Esophagus squamous epithelium (tissue), 5 donors: ENCODE results near the gene AGBL1. TPM values are rescaled to one million over a fixed set of nuclear protein-coding genes. Genes with fewer than 3 reads are reported as not detected.

Experiments used
- DNase-seq: peaks from one replicate; lab custom pipeline; 2025; lab: John Stamatoyannopoulos, UW
- H3K27ac ChIP-seq, 4 donors: fragments of 200-600 bp; sonication (generic); one replicate each; pipeline ENCODE4 v1.5.1; 2016 to 2019; ENCODE audit warnings: mild to moderate bottlenecking in 1 of 4
- H3K27me3 ChIP-seq, 4 donors: fragments of 200-600 bp; sonication (generic); 1 replicate in 3 of 4; 2 replicates in 1 of 4; pipeline versions ENCODE4 v1.5.1 to v1.6.0; 2017 to 2021; ENCODE audit warnings: antibody characterized with exemption in 1 of 4
- H3K36me3 ChIP-seq, 3 donors: fragments of 200-600 bp; sonication (generic); one replicate each; pipeline ENCODE4 v1.5.1; 2016 to 2019
- H3K4me1 ChIP-seq, 3 donors: fragments of 200-600 bp; sonication (generic); one replicate each; pipeline ENCODE4 v1.5.1; 2017 to 2019
- H3K4me3 ChIP-seq, 4 donors: fragments of 200-600 bp; sonication (generic); 1 replicate in 3 of 4; 2 replicates in 1 of 4; pipeline ENCODE4 v1.5.1; 2016 to 2019; ENCODE audit warnings: mild to moderate bottlenecking in 2 of 4, moderate library complexity in 1 of 4
- H3K9me3 ChIP-seq, 3 donors: fragments of 200-600 bp; sonication (generic); one replicate each; pipeline ENCODE4 v1.5.1; 2016 to 2019
- CTCF ChIP-seq, 6 experiments: fragments of 450-650 bp in 4 of 6; fragments of 200-600 bp in 2 of 6; sonication (generic) in 2 of 6; IDR thresholded peaks; one replicate each; pipeline ENCODE4 v1.5.1; 2016 to 2019; ENCODE audit warnings: antibody characterized with exemption in 6 of 6, mild to moderate bottlenecking in 4 of 6, moderate library complexity in 4 of 6
- POLR2A ChIP-seq, 4 donors: fragments of 450-650 bp; IDR thresholded peaks; one replicate each; pipeline ENCODE4 v1.6.1; 2017; ENCODE audit warnings: antibody characterized with exemption in 4 of 4, mild to moderate bottlenecking in 4 of 4, moderate library complexity in 3 of 4
- WGBS, 2 donors: methylation state at CpG; one replicate each; pipeline ENCODE4 v1.1.5; 2018; 5-methylcytosine and 5-hydroxymethylcytosine counted together
- intact Hi-C: fragments of 100-400 bp; cut with DNase I; formaldehyde crosslinking; loops from one replicate; pipeline ENCODE4 v1.15.0; 2022
- total RNA-seq, 4 donors: library from RNA; depleted of rRNA; stranded (reverse); fragments of >200 nt; gene quantifications; one replicate each; pipeline ENCODE4 v1.1.0, GENCODE V29; 2016
- donor health status: DM: yes; HTN: yes; CAD: no.

AGBL1 gene
- total RNA-seq, 4 donors from 2014 or later = 0.11 to 0.21 (median 0.19) TPM; not detected in 1

GRCh38 chr15:86849136-86849535 lies 769.5 kb downstream of the AGBL1 start:
- WGBS, 2 donors = 81 to 92% methylated on average over 4 to 5 of the region's 5 CpGs
- no peaks in the 10 kb centered on the region for H3K4me1 ChIP-seq
- H3K36me3 ChIP-seq = no peaks in the 10 kb centered on the region
- H3K27ac ChIP-seq = no peak overlapping the region
- no peaks in the 10 kb centered on the region for H3K27me3 ChIP-seq
- TF ChIP-seq CTCF (IDR thresholded peaks at IDR 0.05) (no peak), POLR2A (IDR thresholded peaks at IDR 0.05) (no peak)
- H3K9me3 ChIP-seq = no peaks in the 10 kb centered on the region
- no peak for DNase-seq
- intact Hi-C loops = no loop called here
- no peak overlapping the region for H3K4me3 ChIP-seq

- Histone ChIP-seq H3K36me3 (no peaks in the 10 kb centered on the region), H3K27ac (no peak overlapping the region), H3K4me1 (no peaks in the 10 kb centered on the region), H3K4me3 (no peak overlapping the region), H3K27me3 (no peaks in the 10 kb centered on the region), H3K9me3 (no peaks in the 10 kb centered on the region)
- no peak for DNase-seq
- intact Hi-C loops = no loop called here
- TF ChIP-seq CTCF (IDR thresholded peaks at IDR 0.05) = no peak
- no peak for TF ChIP-seq POLR2A (IDR thresholded peaks at IDR 0.05)
- WGBS, 2 donors = 77 to 88% methylated on average over 6 of the region's 6 CpGs
Measured at GRCh38 chr15:86849558-86850285, 770.1 kb downstream of the AGBL1 start.

GRCh38 chr15:86850939-86851338 lies 771.3 kb downstream of the AGBL1 start:
- 67 to 83% methylated on average over 1 of the region's 1 CpG for WGBS, 2 donors

GRCh38 chr15:86852741-86853140 lies 773.1 kb downstream of the AGBL1 start:
- Histone ChIP-seq H3K27ac (no peak overlapping the region), H3K4me3 (no peak overlapping the region), H3K36me3 (no peaks in the 10 kb centered on the region), H3K27me3 (no peaks in the 10 kb centered on the region), H3K9me3 (no peaks in the 10 kb centered on the region), H3K4me1 (no peaks in the 10 kb centered on the region)
- intact Hi-C loops = no loop called here
- TF ChIP-seq POLR2A (IDR thresholded peaks at IDR 0.05) (no peak), CTCF (IDR thresholded peaks at IDR 0.05) (no peak)
- DNase-seq = no peak
- WGBS, 2 donors = 31 to 52% methylated on average over 2 of the region's 2 CpGs

More at GRCh38 chr15:86850939-86851338, 771.3 kb downstream of the AGBL1 start:
- no peak overlapping the region for H3K4me3 ChIP-seq
- H3K9me3 ChIP-seq = no peaks in the 10 kb centered on the region
- H3K36me3 ChIP-seq = no peaks in the 10 kb centered on the region
- intact Hi-C loops = no loop called here
- TF ChIP-seq CTCF (IDR thresholded peaks at IDR 0.05) (no peak), POLR2A (IDR thresholded peaks at IDR 0.05) (no peak)
- DNase-seq = no peak
- H3K27me3 ChIP-seq = no peaks in the 10 kb centered on the region
- no peak overlapping the region for H3K27ac ChIP-seq
- H3K4me1 ChIP-seq = no peaks in the 10 kb centered on the region

- DNase-seq = no peak
- no peaks in the 10 kb centered on the region for H3K9me3 ChIP-seq
- no peaks in the 10 kb centered on the region for H3K27me3 ChIP-seq
- intact Hi-C loops = no loop called here
- WGBS, 2 donors = 20 to 67% methylated on average over 1 of the region's 1 CpG
- H3K36me3 ChIP-seq = no peaks in the 10 kb centered on the region
- TF ChIP-seq POLR2A (IDR thresholded peaks at IDR 0.05) (no peak), CTCF (IDR thresholded peaks at IDR 0.05) (no peak)
- no peak overlapping the region for H3K27ac ChIP-seq
- H3K4me1 ChIP-seq = no peaks in the 10 kb centered on the region
- no peak overlapping the region for H3K4me3 ChIP-seq
Measured at GRCh38 chr15:86854176-86854575, 774.5 kb downstream of the AGBL1 start.
